Neuronal stem cell (in vitro differentiated cells): ENCODE measurements around the gene HLA-DQA2.

Experiments
- DNase-seq: peaks from one replicate; pipeline ENCODE4 v3.0.0-alpha.2; 2013; ENCODE audit warnings: low spot score
- H2AFZ ChIP-seq: one replicate; pipeline ENCODE4 v1.6.1; 2013; ENCODE audit warnings: mild to moderate bottlenecking, low read length, inconsistent platforms
- H2AK5ac ChIP-seq: 2 replicates; pipeline ENCODE4 v1.6.1; 2013; ENCODE audit warnings: low read depth, mild to moderate bottlenecking, inconsistent platforms, low read length, moderate library complexity, mixed read lengths
- H2BK120ac ChIP-seq: 2 replicates; pipeline ENCODE4 v1.6.1; 2013; ENCODE audit warnings: low read depth, mild to moderate bottlenecking, inconsistent platforms, low read length, moderate library complexity, mixed read lengths
- H2BK12ac ChIP-seq: one replicate; pipeline ENCODE4 v1.6.1; 2013; ENCODE audit warnings: low read length, inconsistent platforms
- H2BK15ac ChIP-seq: 2 replicates; pipeline ENCODE4 v1.6.1; 2013; ENCODE audit warnings: mild to moderate bottlenecking, low read length, inconsistent platforms, mixed read lengths
- H2BK5ac ChIP-seq: one replicate; pipeline ENCODE4 v1.6.1; 2013; ENCODE audit warnings: inconsistent platforms, mild to moderate bottlenecking, low read length, moderate library complexity
- H3K14ac ChIP-seq: one replicate; pipeline ENCODE4 v1.6.1; 2013; ENCODE audit warnings: low read length, inconsistent platforms
- H3K18ac ChIP-seq: 2 replicates; pipeline ENCODE4 v1.6.1; 2013; ENCODE audit warnings: low read length, inconsistent platforms
- H3K23ac ChIP-seq: 2 replicates; pipeline ENCODE4 v1.6.1; 2013; ENCODE audit warnings: low read depth, mild to moderate bottlenecking, mixed read lengths, low read length, inconsistent platforms; ENCODE audit not compliant: poor library complexity
- H3K27ac ChIP-seq: replicated peaks from 3 replicates; pipeline ENCODE4 v1.5.1; 2013; ENCODE audit warnings: low read length, inconsistent platforms
- H3K27me3 ChIP-seq, 3 experiments: 2 replicates each; pipeline ENCODE4 v1.6.1; 2013; ENCODE audit warnings: low read length in 3 of 3, mild to moderate bottlenecking in 2 of 3, inconsistent platforms in 1 of 3, low read depth in 1 of 3, mixed read lengths in 1 of 3, moderate library complexity in 1 of 3; ENCODE audit not compliant: control insufficient read depth in 3 of 3, insufficient read depth in 3 of 3
- H3K36me3 ChIP-seq, 2 donors: replicated peaks in 1 of 2; 2 replicates each; pipeline ENCODE4 v1.6.1; 2013; ENCODE audit warnings: low read length in 2 of 2; ENCODE audit not compliant: control insufficient read depth in 2 of 2, insufficient read depth in 2 of 2
- H3K4ac ChIP-seq: 2 replicates; pipeline ENCODE4 v1.6.1; 2013; ENCODE audit warnings: inconsistent platforms, mild to moderate bottlenecking, low read length, moderate library complexity
- H3K4me1 ChIP-seq, 2 donors: 1 replicate in 1 of 2; 2 replicates in 1 of 2; pipeline ENCODE4 v1.6.1; 2013; ENCODE audit warnings: low read length in 2 of 2, low read depth in 1 of 2; ENCODE audit not compliant: control insufficient read depth in 2 of 2, insufficient read depth in 1 of 2
- H3K4me2 ChIP-seq: one replicate; pipeline ENCODE4 v1.6.1; 2013; ENCODE audit warnings: mild to moderate bottlenecking, low read length, inconsistent platforms; ENCODE audit not compliant: insufficient read depth, poor library complexity, severe bottlenecking
- H3K4me3 ChIP-seq, 2 donors: 2 replicates each; pipeline ENCODE4 v1.5.1; 2013; ENCODE audit warnings: low read length in 2 of 2, mild to moderate bottlenecking in 2 of 2, inconsistent platforms in 1 of 2, moderate library complexity in 1 of 2
- H3K79me1 ChIP-seq: one replicate; pipeline ENCODE4 v1.6.1; 2013; ENCODE audit warnings: low read depth, mild to moderate bottlenecking, inconsistent platforms, low read length, moderate library complexity
- H3K9ac ChIP-seq: one replicate; pipeline ENCODE4 v1.6.1; 2013; ENCODE audit warnings: mild to moderate bottlenecking, low read depth, low read length, inconsistent platforms; ENCODE audit not compliant: poor library complexity
- H3K9me3 ChIP-seq, 2 donors: replicated peaks in 1 of 2; 2 replicates each; pipeline versions ENCODE3 to v1.6.1; 2013; ENCODE audit warnings: low read length in 2 of 2, mild to moderate bottlenecking in 2 of 2, inconsistent platforms in 1 of 2, low read depth in 1 of 2, mixed read lengths in 1 of 2, moderate library complexity in 1 of 2; ENCODE audit not compliant: control insufficient read depth in 2 of 2, insufficient read depth in 1 of 2
- H4K8ac ChIP-seq: one replicate; pipeline ENCODE4 v1.6.1; 2013; ENCODE audit warnings: low read depth, mild to moderate bottlenecking, inconsistent platforms, low read length, moderate library complexity
- H4K91ac ChIP-seq: one replicate; pipeline ENCODE4 v1.6.1; 2013; ENCODE audit warnings: low read length, low read depth, mild to moderate bottlenecking, inconsistent platforms; ENCODE audit not compliant: poor library complexity
- WGBS, 2 donors: extraction: QIAGEN DNeasy Blood & Tissue Kit; methylation state at CpG; one replicate each; pipeline ENCODE4 v1.1.7; 2013; ENCODE audit warnings: missing lambda C conversion rate in 2 of 2, mixed read lengths in 1 of 2; ENCODE audit not compliant: insufficient read length in 2 of 2, insufficient replicate concordance in 1 of 2; ENCODE audit errors: extremely low coverage in 2 of 2; 5-methylcytosine and 5-hydroxymethylcytosine counted together

The HLA-DQA2 gene

DNA sequence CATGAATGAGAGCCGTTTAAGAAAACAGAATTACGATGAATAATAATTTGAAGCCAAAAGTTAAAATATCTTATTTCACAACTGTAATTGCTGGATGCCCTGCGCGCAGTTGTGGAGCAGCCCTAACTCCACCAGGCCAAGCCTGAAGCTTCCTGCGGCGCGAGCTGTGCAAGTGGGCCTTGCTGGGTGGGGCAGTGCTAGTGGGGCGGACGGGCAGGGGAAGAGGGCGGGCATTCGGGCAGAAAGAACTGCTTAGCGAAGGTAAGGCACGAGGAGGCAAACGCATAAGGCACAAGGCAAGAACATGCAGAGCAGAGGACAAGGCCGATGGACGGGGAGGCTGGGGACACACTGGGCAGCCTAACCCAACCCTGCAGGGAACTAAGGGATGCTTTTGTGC is 19.9 kb downstream of the HLA-DQA2 start:
- Histone ChIP-seq H3K27me3 (peaks cover 0 to 12% (median 0%) of the 10 kb centered on the region in 3 experiments), H3K4me3 (no peak overlapping the region), H3K36me3 (no peaks in the 10 kb centered on the region), H3K4me1 (no peaks in the 10 kb centered on the region), H3K79me1 (no peaks in the 10 kb centered on the region), H3K4me2 (no peak overlapping the region), H4K8ac (no peak overlapping the region), H2BK5ac (no peak overlapping the region), H4K91ac (no peak overlapping the region), H3K23ac (peak overlapping the region; percentile 9), H2AK5ac (peak overlapping the region; percentile 40), H2AFZ (no peak overlapping the region), H3K9me3 (no peaks in the 10 kb centered on the region), H3K4ac (no peak overlapping the region), H2BK12ac (no peak overlapping the region), H2BK120ac (no peak overlapping the region), H3K14ac (no peak overlapping the region), H2BK15ac (no peak overlapping the region), H3K27ac (no peak overlapping the region), H3K9ac (no peak overlapping the region), H3K18ac (peak overlapping the region; percentile 68)
- no peak for DNase-seq
- WGBS, 2 donors, result no CpG with 5 or more reads among the region's 16 CpGs

DNA sequence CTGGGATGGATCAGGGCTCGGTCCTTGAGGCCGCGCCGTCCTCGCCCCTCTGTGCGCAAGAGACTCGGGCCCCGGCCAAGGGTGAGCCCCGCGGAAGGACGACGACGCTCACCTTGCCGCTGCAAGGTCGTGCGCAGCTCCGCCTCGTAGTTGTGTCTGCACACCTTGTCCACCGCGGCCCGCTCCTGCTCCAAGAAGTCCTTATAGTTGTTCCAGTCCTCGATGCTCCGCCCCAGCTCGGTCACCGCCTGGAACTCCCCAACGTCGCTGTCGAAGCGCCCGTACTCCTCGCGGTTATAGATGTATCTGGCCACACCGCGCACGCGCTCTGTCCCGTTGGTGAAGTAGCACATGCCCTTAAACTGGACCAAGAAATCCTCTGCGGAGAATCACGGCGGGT is 20.4 kb downstream of the HLA-DQA2 start:
- Histone ChIP-seq H2BK120ac (no peak overlapping the region), H2BK12ac (no peak overlapping the region), H3K18ac (peak overlapping the region; percentile 68), H3K27me3 (peaks cover 0 to 12% (median 0%) of the 10 kb centered on the region in 3 experiments), H3K23ac (peak overlapping the region; percentile 9), H2AFZ (no peak overlapping the region), H3K79me1 (no peaks in the 10 kb centered on the region), H2AK5ac (no peak overlapping the region), H4K91ac (no peak overlapping the region), H3K36me3 (no peaks in the 10 kb centered on the region), H3K14ac (no peak overlapping the region), H3K9me3 (no peaks in the 10 kb centered on the region), H3K4me3 (peak overlapping the region in 1 of 2 donors; percentile 4), H3K27ac (no peak overlapping the region), H4K8ac (no peak overlapping the region), H3K4me2 (no peak overlapping the region), H3K9ac (no peak overlapping the region), H3K4ac (no peak overlapping the region), H2BK5ac (no peak overlapping the region), H3K4me1 (no peaks in the 10 kb centered on the region), H2BK15ac (no peak overlapping the region)
- DNase-seq, result no peak
- WGBS, 2 donors, result no CpG with 5 or more reads among the region's 40 CpGs

DNA sequence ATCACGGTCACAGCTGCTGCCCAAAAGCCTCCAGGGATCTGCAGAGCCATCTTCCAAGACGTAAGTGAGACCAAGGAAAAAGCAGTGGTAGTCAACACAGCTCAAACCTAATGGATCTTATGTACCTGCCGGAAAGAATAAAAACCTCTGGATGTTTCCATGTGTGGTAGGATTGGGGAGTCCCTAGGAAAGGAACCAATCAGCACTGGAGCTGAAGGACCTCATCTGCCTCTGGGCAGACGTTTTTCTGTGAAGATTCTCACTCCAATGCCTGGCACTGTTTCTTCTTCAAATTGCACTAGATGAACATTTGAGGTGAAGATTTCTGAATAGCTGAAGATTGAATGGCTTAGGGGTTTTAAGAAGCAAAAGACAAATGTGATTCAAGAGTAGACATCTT is 22.2 kb downstream of the HLA-DQA2 start, which contains the start of gene HLA-DQB2:
Gene HLA-DQB2 (minus strand): TSS at position 112 of the 400 bp plus-strand sequence. CDS start 62 bp downstream, at position 50.
- Histone ChIP-seq H2BK120ac (no peak within 1 kb of the TSS), H3K18ac (no peak within 1 kb of the TSS), H3K14ac (no peak within 1 kb of the TSS), H4K91ac (no peak within 1 kb of the TSS), H3K4me2 (no peak within 1 kb of the TSS), H3K4me1 (no peaks in the 10 kb centered on the region), H3K9me3 (no peaks in the 10 kb centered on the region), H2BK15ac (no peak within 1 kb of the TSS), H2AFZ (no peak within 1 kb of the TSS), H3K4ac (no peak within 1 kb of the TSS), H2BK5ac (no peak within 1 kb of the TSS), H3K23ac (no peak within 1 kb of the TSS), H3K79me1 (no peaks in the 10 kb centered on the region), H2BK12ac (no peak within 1 kb of the TSS), H3K9ac (no peak within 1 kb of the TSS), H2AK5ac (no peak within 1 kb of the TSS), H4K8ac (no peak within 1 kb of the TSS), H3K4me3 (no peak within 1 kb of the TSS), H3K27me3 (peaks cover 0 to 17% (median 0%) of the 10 kb centered on the region in 3 experiments), H3K36me3 (no peaks in the 10 kb centered on the region), H3K27ac (no peak within 1 kb of the TSS)
- WGBS, 2 donors, result no CpG with 5 or more reads among the region's 4 CpGs
- DNase-seq, result no peak

DNA sequence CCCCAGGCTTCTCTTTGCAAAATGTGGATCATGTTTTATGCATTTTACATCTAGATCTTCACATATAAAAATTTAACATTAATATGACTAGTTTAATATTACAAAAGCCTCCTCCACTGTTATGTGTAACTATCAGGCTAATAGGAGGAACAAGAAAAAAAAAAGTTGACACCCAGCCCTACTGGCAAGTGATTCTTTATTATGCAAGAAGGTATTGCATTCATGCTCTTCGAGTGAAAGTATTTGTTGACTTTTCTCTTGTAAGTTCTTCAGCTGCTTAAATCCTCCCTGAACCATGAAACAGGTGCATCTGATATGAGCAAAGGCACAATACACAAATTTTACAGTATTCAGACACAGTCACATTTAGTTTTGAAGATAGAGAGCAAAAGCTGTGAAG is 22.9 kb downstream of the HLA-DQA2 start:
- H2BK15ac ChIP-seq, result no peak overlapping the region
- H2BK5ac ChIP-seq, result no peak overlapping the region
- no peak overlapping the region for H3K4me3 ChIP-seq
- no peak overlapping the region for H2AFZ ChIP-seq
- DNase-seq, result no peak
- no peaks in the 10 kb centered on the region for H3K4me1 ChIP-seq
- no peak overlapping the region for H4K8ac ChIP-seq
- no peaks in the 10 kb centered on the region for H3K36me3 ChIP-seq
- H3K4ac ChIP-seq, result no peak overlapping the region
- whole genome bisulfite sequencing, 2 donors, result no CpG with 5 or more reads among the region's 1 CpG
- H2AK5ac ChIP-seq, result no peak overlapping the region
- H3K27ac ChIP-seq, result no peak overlapping the region
- H3K79me1 ChIP-seq, result no peaks in the 10 kb centered on the region
- no peak overlapping the region for H3K18ac ChIP-seq
- H3K14ac ChIP-seq, result no peak overlapping the region
- H3K4me2 ChIP-seq, result no peak overlapping the region
- H3K9me3 ChIP-seq, result no peaks in the 10 kb centered on the region
- H2BK12ac ChIP-seq, result no peak overlapping the region
- H3K27me3 ChIP-seq, result peaks cover 0 to 17% (median 0%) of the 10 kb centered on the region in 3 experiments
- H3K23ac ChIP-seq, result no peak overlapping the region
- no peak overlapping the region for H2BK120ac ChIP-seq
- H4K91ac ChIP-seq, result no peak overlapping the region
- no peak overlapping the region for H3K9ac ChIP-seq
